Liver (tissue), 3 donors: Measurements from ENCODE around the gene ITPRID1.

Experiments
- EGR1 ChIP-seq, 2 donors: IDR thresholded peaks; 2 replicates each; pipeline ENCODE4 v1.6.1; 2016 to 2018; ENCODE audit warnings: antibody characterized with exemption in 2 of 2, low read depth in 2 of 2
- GABPA ChIP-seq, 2 donors: IDR thresholded peaks in 1 of 2; conservative IDR thresholded peaks in 1 of 2; 2 replicates each; pipeline ENCODE4 v1.6.1; 2016; ENCODE audit warnings: antibody characterized with exemption in 2 of 2, mild to moderate bottlenecking in 1 of 2, moderate library complexity in 1 of 2
- HNF4A ChIP-seq, 2 donors: conservative IDR thresholded peaks; 2 replicates each; pipeline ENCODE4 v1.6.1; 2016; ENCODE audit warnings: antibody characterized with exemption in 2 of 2, mild to moderate bottlenecking in 2 of 2
- JUND ChIP-seq, 2 donors: IDR thresholded peaks; 2 replicates each; pipeline ENCODE4 v1.6.1; 2016; ENCODE audit warnings: antibody characterized with exemption in 2 of 2
- SP1 ChIP-seq: IDR thresholded peaks from 2 replicates; pipeline ENCODE4 v1.6.1; 2018; ENCODE audit warnings: antibody characterized with exemption, mild to moderate bottlenecking
- TF ChIP-seq, protein P1 (sequence below): fragments of 150-350 bp; IDR thresholded peaks from 2 replicates; pipeline ENCODE4 v1.5.1; 2017; ENCODE audit warnings: improper control_type of control experiment, low read depth, low read length; ENCODE audit not compliant: missing input control
- TF ChIP-seq, protein P2 (sequence below): IDR thresholded peaks from 2 replicates; pipeline ENCODE4 v1.6.1; 2016; ENCODE audit warnings: antibody characterized with exemption
- donor health status: healthy.
- donor health status: healthy.

DNA sequence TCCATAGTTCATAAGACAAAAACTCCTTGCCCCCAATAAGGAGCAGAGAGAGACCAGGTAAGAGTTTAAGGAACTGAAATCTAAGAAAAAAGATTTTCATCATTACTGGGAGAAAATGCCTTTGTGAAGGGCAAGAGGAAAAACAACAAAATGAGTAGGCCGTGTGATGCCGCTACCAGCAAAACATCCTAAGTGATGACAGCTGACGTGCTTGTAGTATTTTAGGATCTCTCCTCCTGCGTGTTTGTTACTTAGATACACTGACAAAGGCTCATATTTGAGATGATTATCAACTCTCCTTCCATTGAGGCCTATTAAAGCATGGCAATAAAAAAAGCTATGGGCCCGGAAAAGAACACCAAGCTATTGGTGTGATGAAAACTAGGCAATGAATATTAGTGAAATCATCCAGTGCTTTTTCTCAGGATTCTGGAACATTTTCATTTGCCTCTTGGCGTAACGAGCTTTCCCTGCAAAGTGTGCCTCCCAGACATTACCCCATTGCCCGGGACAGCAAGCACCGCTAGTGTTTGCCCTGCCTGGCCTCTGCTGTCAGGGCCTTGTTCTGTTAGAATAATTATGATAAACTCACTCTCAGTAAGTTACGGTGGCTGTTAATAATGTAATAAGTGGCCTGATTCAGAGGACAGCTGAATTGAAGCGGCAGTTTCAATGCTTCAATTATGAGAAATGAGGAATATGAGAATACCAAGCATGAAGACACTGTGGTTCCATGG is 36.8 kb upstream of the ITPRID1 start:
- TF ChIP-seq, protein P1, sequence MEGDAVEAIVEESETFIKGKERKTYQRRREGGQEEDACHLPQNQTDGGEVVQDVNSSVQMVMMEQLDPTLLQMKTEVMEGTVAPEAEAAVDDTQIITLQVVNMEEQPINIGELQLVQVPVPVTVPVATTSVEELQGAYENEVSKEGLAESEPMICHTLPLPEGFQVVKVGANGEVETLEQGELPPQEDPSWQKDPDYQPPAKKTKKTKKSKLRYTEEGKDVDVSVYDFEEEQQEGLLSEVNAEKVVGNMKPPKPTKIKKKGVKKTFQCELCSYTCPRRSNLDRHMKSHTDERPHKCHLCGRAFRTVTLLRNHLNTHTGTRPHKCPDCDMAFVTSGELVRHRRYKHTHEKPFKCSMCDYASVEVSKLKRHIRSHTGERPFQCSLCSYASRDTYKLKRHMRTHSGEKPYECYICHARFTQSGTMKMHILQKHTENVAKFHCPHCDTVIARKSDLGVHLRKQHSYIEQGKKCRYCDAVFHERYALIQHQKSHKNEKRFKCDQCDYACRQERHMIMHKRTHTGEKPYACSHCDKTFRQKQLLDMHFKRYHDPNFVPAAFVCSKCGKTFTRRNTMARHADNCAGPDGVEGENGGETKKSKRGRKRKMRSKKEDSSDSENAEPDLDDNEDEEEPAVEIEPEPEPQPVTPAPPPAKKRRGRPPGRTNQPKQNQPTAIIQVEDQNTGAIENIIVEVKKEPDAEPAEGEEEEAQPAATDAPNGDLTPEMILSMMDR, result no peak
- TF ChIP-seq HNF4A (conservative IDR thresholded peaks at IDR 0.05), result no peak
- TF ChIP-seq, protein P2, sequence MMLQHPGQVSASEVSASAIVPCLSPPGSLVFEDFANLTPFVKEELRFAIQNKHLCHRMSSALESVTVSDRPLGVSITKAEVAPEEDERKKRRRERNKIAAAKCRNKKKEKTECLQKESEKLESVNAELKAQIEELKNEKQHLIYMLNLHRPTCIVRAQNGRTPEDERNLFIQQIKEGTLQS, result no peak
- no peak for TF ChIP-seq JUND (IDR thresholded peaks at IDR 0.05)
- TF ChIP-seq SP1, result no peak
- no peak for TF ChIP-seq EGR1 (IDR thresholded peaks at IDR 0.05; ENCODE audit: low read depth in 2 of 2)
- no peak for TF ChIP-seq GABPA (IDR thresholded peaks at IDR 0.05 in 1 of 2, conservative IDR thresholded peaks at IDR 0.05 in 1 of 2)
